Kidney glomerular epithelial cell (primary cell): ENCODE data around the gene FOXI3.
"Not testable (repeated sequence)": the region's sequence is repeated elsewhere in the genome, so short reads cannot be mapped to it uniquely, and the experiment has no call there.

Source experiments
- DNase-seq: peaks from one replicate; lab custom pipeline; 2025; lab: John Stamatoyannopoulos, UW

The FOXI3 gene

GRCh38 chr2:88442061-88442460 lies 10.4 kb downstream of the FOXI3 start:
- no peak for DNase-seq

- no peak for DNase-seq
Observed at GRCh38 chr2:88437010-88437409, 15.5 kb downstream of the FOXI3 start.

- no peak for DNase-seq
Observed at GRCh38 chr2:88429929-88430328, 22.6 kb downstream of the FOXI3 start.

GRCh38 chr2:88423733-88424132 lies 28.8 kb downstream of the FOXI3 start:
- DNase-seq, result no peak

- DNase-seq, result not testable (repeated sequence)
Observed at GRCh38 chr2:88419051-88419450, 33.4 kb downstream of the FOXI3 start.

GRCh38 chr2:88416016-88416663 lies 36.4 kb downstream of the FOXI3 start:
- no peak for DNase-seq

- DNase-seq, result not testable (repeated sequence)
Observed at GRCh38 chr2:88408870-88409269, 43.6 kb downstream of the FOXI3 start.

- no peak for DNase-seq
Observed at GRCh38 chr2:88400037-88400767, 52.3 kb downstream of the FOXI3 start.

GRCh38 chr2:88398180-88398579 lies 54.3 kb downstream of the FOXI3 start:
- DNase-seq, result no peak
